Natural killer cell (primary cell): ENCODE data around the gene ATP10A. TPM values are rescaled to one million over a fixed set of nuclear protein-coding genes. Genes with fewer than 3 reads are reported as not detected.

Experiments
- ATAC-seq, 3 donors: fragments of 150-1000 bp in 2 of 3; fragments of 200-7000 bp in 1 of 3; cut with Tn5 transposase; 1 replicate in 1 of 3; 2 replicates in 2 of 3; pipeline ENCODE4 v1.10.0; 2021; ENCODE audit warnings: mild to moderate bottlenecking in 2 of 3, moderate library complexity in 2 of 3
- DNase-seq, 2 donors: peaks; one replicate each; pipeline versions ENCODE4 v3.0.0 to v3.0.0-alpha.2; 2013 to 2021; ENCODE audit warnings: mixed read lengths in 1 of 2
- H3K27ac ChIP-seq: one replicate; pipeline ENCODE4 v1.5.1; 2013; ENCODE audit warnings: mild to moderate bottlenecking, low read length
- H3K27me3 ChIP-seq: one replicate; pipeline ENCODE4 v1.6.1; 2013; ENCODE audit warnings: low read length; ENCODE audit not compliant: control insufficient read depth, insufficient read depth
- H3K36me3 ChIP-seq: one replicate; pipeline ENCODE4 v1.6.1; 2013; ENCODE audit warnings: low read length; ENCODE audit not compliant: control insufficient read depth, insufficient read depth
- H3K4me1 ChIP-seq: one replicate; pipeline ENCODE4 v1.6.1; 2013; ENCODE audit warnings: low read length; ENCODE audit not compliant: control insufficient read depth, insufficient read depth
- H3K4me3 ChIP-seq: one replicate; pipeline ENCODE4 v1.5.1; 2013; ENCODE audit warnings: low read length
- H3K9me3 ChIP-seq: one replicate; pipeline ENCODE4 v1.6.1; 2013; ENCODE audit warnings: low read length; ENCODE audit not compliant: control insufficient read depth, insufficient read depth
- H3K27ac Mint-ChIP-seq, 2 donors: one replicate each; pipeline ENCODE4 v1.8.0; 2022; ENCODE audit warnings: mild to moderate bottlenecking in 2 of 2, mixed read lengths in 2 of 2, moderate library complexity in 1 of 2
- H3K27me3 Mint-ChIP-seq, 2 donors: one replicate each; pipeline ENCODE4 v1.8.0; 2022; ENCODE audit warnings: low read depth in 2 of 2, mixed read lengths in 2 of 2
- H3K36me3 Mint-ChIP-seq: one replicate; pipeline ENCODE4 v1.8.0; 2022; ENCODE audit warnings: mixed read lengths
- H3K4me1 Mint-ChIP-seq, 2 donors: one replicate each; pipeline ENCODE4 v1.8.0; 2022; ENCODE audit warnings: mixed read lengths in 2 of 2
- H3K4me3 Mint-ChIP-seq: one replicate; pipeline ENCODE4 v1.8.0; 2022; ENCODE audit warnings: mild to moderate bottlenecking, moderate library complexity, mixed read lengths
- H3K9me3 Mint-ChIP-seq, 2 donors: one replicate each; pipeline ENCODE4 v1.8.0; 2022; ENCODE audit warnings: mixed read lengths in 2 of 2
- CTCF ChIP-seq: fragments of 200-600 bp; IDR thresholded peaks from one replicate; pipeline ENCODE4 v1.8.0; 2022; ENCODE audit warnings: antibody characterized with exemption
- WGBS: methylation state at CpG from one replicate; pipeline ENCODE4 v1.1.7; 2013; ENCODE audit warnings: missing lambda C conversion rate; ENCODE audit not compliant: insufficient coverage; 5-methylcytosine and 5-hydroxymethylcytosine counted together
- intact Hi-C: fragments of 100-400 bp; cut with micrococcal nuclease; formaldehyde crosslinking; loops from one replicate; pipeline ENCODE4 v1.14.2; 2022
- total RNA-seq, 4 donors: library from RNA; stranded (reverse); fragments of 120-200 nt in 1 of 4; gene quantifications; one replicate each; pipeline versions ENCODE4 v1.2.3 to v1.2.4, GENCODE V29; 2013 to 2022

The ATP10A gene
- total RNA-seq, 3 donors from 2014 or later (not counting 1 experiment from before 2014, with no cell fraction given) = 50.1 to 67.0 (median 51.2) TPM

- Histone ChIP-seq H3K4me3 (no peak overlapping the region), H3K36me3 (peaks cover 36% of the 10 kb centered on the region), H3K27me3 (no peaks in the 10 kb centered on the region), H3K27ac (no peak overlapping the region), H3K4me1 (no peaks in the 10 kb centered on the region), H3K9me3 (no peaks in the 10 kb centered on the region)
- peaks cover 26% of the 10 kb centered on the region for H3K36me3 Mint-ChIP-seq
- 93% methylated on average over 9 of the region's 13 CpGs for WGBS
- intact Hi-C loops = no loop called here
- no peak overlapping the region for H3K4me3 Mint-ChIP-seq
- no peak overlapping the region for H3K27ac Mint-ChIP-seq
- H3K27me3 Mint-ChIP-seq = no peaks in the 10 kb centered on the region
- no peak for TF ChIP-seq CTCF
- H3K4me1 Mint-ChIP-seq = peaks cover 0 to 11% of the 10 kb centered on the region in 2 donors
- no peak for ATAC-seq
- DNase-seq = no peak
- H3K9me3 Mint-ChIP-seq = no peaks in the 10 kb centered on the region
Observed at GRCh38 chr15:25684521-25685431, 178.4 kb downstream of the ATP10A start.

- no peak overlapping the region for H3K27ac Mint-ChIP-seq
- peaks cover 41% of the 10 kb centered on the region for H3K36me3 ChIP-seq
- no peaks in the 10 kb centered on the region for H3K27me3 Mint-ChIP-seq
- H3K4me3 ChIP-seq = no peak overlapping the region
- no peaks in the 10 kb centered on the region for H3K4me1 ChIP-seq
- no peak for DNase-seq
- 93% methylated on average over 3 of the region's 3 CpGs for WGBS
- no peaks in the 10 kb centered on the region for H3K27me3 ChIP-seq
- no peak overlapping the region for H3K27ac ChIP-seq
- no peak overlapping the region for H3K4me3 Mint-ChIP-seq
- peaks cover 0 to 5% of the 10 kb centered on the region in 2 donors for H3K4me1 Mint-ChIP-seq
- intact Hi-C loops = no loop called here
- no peaks in the 10 kb centered on the region for H3K9me3 Mint-ChIP-seq
- no peak for ATAC-seq
- no peaks in the 10 kb centered on the region for H3K9me3 ChIP-seq
- H3K36me3 Mint-ChIP-seq = peaks cover 26% of the 10 kb centered on the region
- TF ChIP-seq CTCF = no peak
Observed at GRCh38 chr15:25683911-25684310, 179.2 kb downstream of the ATP10A start.

GRCh38 chr15:25683415-25683814 lies 179.7 kb downstream of the ATP10A start:
- H3K27me3 ChIP-seq = no peaks in the 10 kb centered on the region
- H3K36me3 ChIP-seq = peaks cover 46% of the 10 kb centered on the region
- DNase-seq = no peak
- Mint-ChIP-seq H3K36me3 (peaks cover 26% of the 10 kb centered on the region), H3K27ac (no peak overlapping the region), H3K9me3 (no peaks in the 10 kb centered on the region), H3K4me1 (peaks cover 0 to 5% of the 10 kb centered on the region in 2 donors), H3K4me3 (no peak overlapping the region), H3K27me3 (no peaks in the 10 kb centered on the region)
- no peak for TF ChIP-seq CTCF
- 94% methylated on average over 6 of the region's 6 CpGs for WGBS
- intact Hi-C loops = no loop called here
- ATAC-seq = no peak
- no peaks in the 10 kb centered on the region for H3K4me1 ChIP-seq
- H3K9me3 ChIP-seq = no peaks in the 10 kb centered on the region
- no peak overlapping the region for H3K27ac ChIP-seq
- H3K4me3 ChIP-seq = no peak overlapping the region
